GM12872 (cell line): ENCODE results near the gene TMEM247.

ENCODE experiments used
- TF ChIP-seq, protein P1 (sequence below): IDR thresholded peaks from 3 replicates; pipeline ENCODE4 v1.5.1; 2011; ENCODE audit warnings: low read depth, mild to moderate bottlenecking, low read length, moderate library complexity; ENCODE audit not compliant: insufficient read depth

TMEM247 gene

DNA sequence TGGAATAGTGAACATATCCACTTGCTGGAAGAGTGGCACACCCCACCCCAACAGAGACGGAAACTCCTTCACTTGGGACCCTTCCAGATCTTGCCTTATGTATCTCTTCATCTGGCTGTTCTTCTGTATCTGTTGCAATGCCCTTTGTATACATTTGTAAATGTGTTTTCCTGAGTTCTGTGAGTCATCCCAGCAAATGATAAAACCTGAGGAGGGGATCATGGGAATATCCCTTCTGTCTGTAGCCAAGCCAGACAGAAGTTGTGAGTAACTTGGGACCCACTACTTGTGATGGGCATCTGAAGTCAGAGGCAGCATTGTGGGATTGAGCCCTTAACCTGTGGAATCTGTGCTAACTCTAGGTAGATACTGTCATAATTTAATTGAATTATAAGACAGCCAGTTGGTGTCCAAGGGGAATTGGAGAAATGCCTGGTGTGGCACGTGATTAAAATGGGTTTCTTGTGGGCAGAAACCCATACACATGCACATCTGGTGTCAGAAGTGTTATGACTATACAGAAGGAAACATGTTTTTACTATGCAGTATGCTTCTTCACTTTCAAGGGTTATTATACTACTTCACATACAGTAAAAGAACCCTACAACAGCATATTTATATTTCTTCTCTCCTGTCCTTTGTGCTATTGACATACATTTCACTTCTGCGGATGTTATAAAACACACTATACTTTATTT is 32.3 kb upstream of the TMEM247 start:
- TF ChIP-seq, protein P1, sequence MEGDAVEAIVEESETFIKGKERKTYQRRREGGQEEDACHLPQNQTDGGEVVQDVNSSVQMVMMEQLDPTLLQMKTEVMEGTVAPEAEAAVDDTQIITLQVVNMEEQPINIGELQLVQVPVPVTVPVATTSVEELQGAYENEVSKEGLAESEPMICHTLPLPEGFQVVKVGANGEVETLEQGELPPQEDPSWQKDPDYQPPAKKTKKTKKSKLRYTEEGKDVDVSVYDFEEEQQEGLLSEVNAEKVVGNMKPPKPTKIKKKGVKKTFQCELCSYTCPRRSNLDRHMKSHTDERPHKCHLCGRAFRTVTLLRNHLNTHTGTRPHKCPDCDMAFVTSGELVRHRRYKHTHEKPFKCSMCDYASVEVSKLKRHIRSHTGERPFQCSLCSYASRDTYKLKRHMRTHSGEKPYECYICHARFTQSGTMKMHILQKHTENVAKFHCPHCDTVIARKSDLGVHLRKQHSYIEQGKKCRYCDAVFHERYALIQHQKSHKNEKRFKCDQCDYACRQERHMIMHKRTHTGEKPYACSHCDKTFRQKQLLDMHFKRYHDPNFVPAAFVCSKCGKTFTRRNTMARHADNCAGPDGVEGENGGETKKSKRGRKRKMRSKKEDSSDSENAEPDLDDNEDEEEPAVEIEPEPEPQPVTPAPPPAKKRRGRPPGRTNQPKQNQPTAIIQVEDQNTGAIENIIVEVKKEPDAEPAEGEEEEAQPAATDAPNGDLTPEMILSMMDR: no peak

- TF ChIP-seq, protein P1: no peak
Observed at GRCh38 chr2:46447649-46448048, 31.7 kb upstream of the TMEM247 start.

DNA sequence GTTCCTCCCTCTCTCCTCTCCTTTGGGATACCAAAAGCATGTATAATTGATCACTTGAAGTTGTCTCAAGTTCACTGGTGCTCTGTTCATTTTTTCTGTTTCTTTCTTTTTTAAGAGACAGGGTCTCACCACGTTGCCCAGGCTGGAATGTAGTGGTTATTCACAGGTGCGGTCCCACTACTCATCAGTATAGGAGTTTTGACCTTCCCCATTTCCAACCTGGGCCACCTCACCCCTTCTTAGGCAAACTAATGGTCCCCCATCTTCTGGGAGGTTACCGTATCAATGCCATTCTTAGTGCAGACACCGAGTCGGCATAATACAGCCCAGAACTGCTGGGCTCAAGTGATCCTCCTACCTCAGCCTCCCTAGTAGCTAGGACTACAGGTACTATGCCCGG is 31.3 kb upstream of the TMEM247 start:
- TF ChIP-seq, protein P1: no peak

- TF ChIP-seq, protein P1: no peak
Observed at GRCh38 chr2:46448641-46449040, 30.7 kb upstream of the TMEM247 start.

GRCh38 chr2:46449700-46450099 is 29.7 kb upstream of the TMEM247 start:
- TF ChIP-seq, protein P1: no peak

DNA sequence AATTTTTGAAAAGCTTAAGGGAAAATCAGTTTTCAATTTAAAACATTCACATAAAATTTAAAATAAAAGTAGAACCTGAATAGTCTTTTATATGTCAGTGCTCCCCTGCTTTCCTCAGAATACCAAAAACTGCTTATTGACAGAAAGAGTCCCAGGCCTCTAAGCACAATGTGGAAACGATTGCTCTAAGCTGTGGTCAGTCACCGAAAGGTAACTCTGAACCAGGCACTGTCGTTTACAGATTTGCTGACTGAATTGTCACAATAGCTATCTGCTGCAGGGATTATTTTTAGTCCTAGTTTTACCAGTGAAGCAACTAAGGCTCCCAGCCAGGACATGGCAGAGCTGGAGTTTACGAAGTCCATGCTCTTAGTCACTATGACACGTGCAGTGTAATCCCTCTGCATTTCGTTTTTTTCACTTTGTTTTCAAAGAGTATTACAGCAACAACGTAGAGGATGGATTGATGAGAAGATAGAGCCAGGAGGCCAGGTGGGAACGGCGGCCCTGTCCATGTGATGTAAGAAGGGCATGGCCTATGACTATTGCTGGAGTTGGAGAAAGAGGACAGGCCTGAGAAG is 28.1 kb upstream of the TMEM247 start:
- TF ChIP-seq, protein P1: no peak

- TF ChIP-seq, protein P1: no peak
Observed at GRCh38 chr2:46456789-46457188, 22.6 kb upstream of the TMEM247 start.
